Activated CD4-positive, alpha-beta T cell treated with anti-CD3 and anti-CD28 coated beads for 48 hours (primary cell): ENCODE measurements around the gene RAPGEF4.

Experiments used
- DNase-seq: peaks from one replicate; pipeline ENCODE4 v3.0.0-alpha.2; 2020

RAPGEF4 gene

GRCh38 chr2:172863341-172863740 is 127.7 kb downstream of the RAPGEF4 start:
- DNase-seq = no peak

GRCh38 chr2:172864182-172864581 is 128.5 kb downstream of the RAPGEF4 start:
- peak; percentile 71 for DNase-seq

- DNase-seq = no peak
These were observed 129.8 kb downstream of the RAPGEF4 start for GRCh38 chr2:172865422-172865821.

GRCh38 chr2:172869861-172870260 is 134.2 kb downstream of the RAPGEF4 start:
- DNase-seq = no peak

GRCh38 chr2:172870396-172870795 is 134.8 kb downstream of the RAPGEF4 start:
- DNase-seq = no peak

GRCh38 chr2:172877826-172878225 is 142.2 kb downstream of the RAPGEF4 start:
- no peak for DNase-seq

- no peak for DNase-seq
These were observed 142.6 kb downstream of the RAPGEF4 start for GRCh38 chr2:172878260-172878659.

- DNase-seq = no peak
These were observed 148.7 kb downstream of the RAPGEF4 start for GRCh38 chr2:172884336-172884735.

- no peak for DNase-seq
These were observed 150.4 kb downstream of the RAPGEF4 start for GRCh38 chr2:172885996-172886395.

GRCh38 chr2:172887280-172887679 is 151.6 kb downstream of the RAPGEF4 start:
- DNase-seq = no peak

GRCh38 chr2:172888714-172889669 is 153.3 kb downstream of the RAPGEF4 start:
- no peak for DNase-seq

GRCh38 chr2:172889768-172890430 is 154.3 kb downstream of the RAPGEF4 start:
- DNase-seq = no peak

GRCh38 chr2:172893111-172893510 is 157.5 kb downstream of the RAPGEF4 start:
- no peak for DNase-seq

- no peak for DNase-seq
These were observed 158.0 kb downstream of the RAPGEF4 start for GRCh38 chr2:172893671-172894070.

GRCh38 chr2:172894689-172895387 is 159.2 kb downstream of the RAPGEF4 start:
- no peak for DNase-seq

- DNase-seq = no peak
These were observed 161.0 kb downstream of the RAPGEF4 start for GRCh38 chr2:172896661-172897081.

GRCh38 chr2:172900871-172901270 is 165.2 kb downstream of the RAPGEF4 start:
- DNase-seq = no peak

- DNase-seq = no peak
These were observed 166.3 kb downstream of the RAPGEF4 start for GRCh38 chr2:172901913-172902312.

- DNase-seq = no peak
These were observed 168.6 kb downstream of the RAPGEF4 start for GRCh38 chr2:172904236-172904635.

- DNase-seq = no peak
These were observed 170.5 kb downstream of the RAPGEF4 start for GRCh38 chr2:172905937-172906811.

GRCh38 chr2:172908275-172908674 is 172.6 kb downstream of the RAPGEF4 start:
- DNase-seq = no peak

- DNase-seq = no peak
These were observed 173.8 kb downstream of the RAPGEF4 start for GRCh38 chr2:172909454-172909853.
